ENCODE results near the gene CTSW.

Gene CTSW

GRCh38 chr11:65898656-65899355, 19.2 kb downstream of the CTSW start:
- DNase-seq (ENCODE audit: low read depth in 3 of 3, low spot score in 1 of 3), result no peak

- peak in 2 of 3 donors; percentile 37 to 68 for DNase-seq (ENCODE audit: low read depth in 3 of 3, low spot score in 1 of 3)
Observed at GRCh38 chr11:65899356-65900124, 19.9 kb downstream of the CTSW start.

GRCh38 chr11:65900125-65900898, 20.7 kb downstream of the CTSW start, which contains the start of gene FOSL1:
FOSL1 (minus strand) TSS chr11:65900388; CDS start chr11:65900339, 49 bp downstream.
- peak; percentile 80 to 84 (median 82) for DNase-seq (ENCODE audit: low read depth in 3 of 3, low spot score in 1 of 3)

DNA sequence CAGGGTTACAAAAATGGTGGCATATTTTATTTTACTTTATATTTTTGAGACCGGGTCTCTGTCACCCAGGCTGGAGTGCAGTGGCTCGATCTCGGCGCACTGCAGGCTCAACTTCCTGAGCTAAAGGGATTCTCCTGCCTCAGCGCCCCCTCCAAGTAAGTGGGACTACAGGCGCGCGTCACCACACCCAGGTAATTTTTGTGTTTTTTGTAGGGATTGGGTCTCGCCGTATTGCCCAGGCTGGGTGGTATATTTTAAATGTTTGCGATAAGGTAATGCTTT, 21.2 kb downstream of the CTSW start:
- no peak for DNase-seq (ENCODE audit: low read depth in 3 of 3, low spot score in 1 of 3)

DNA sequence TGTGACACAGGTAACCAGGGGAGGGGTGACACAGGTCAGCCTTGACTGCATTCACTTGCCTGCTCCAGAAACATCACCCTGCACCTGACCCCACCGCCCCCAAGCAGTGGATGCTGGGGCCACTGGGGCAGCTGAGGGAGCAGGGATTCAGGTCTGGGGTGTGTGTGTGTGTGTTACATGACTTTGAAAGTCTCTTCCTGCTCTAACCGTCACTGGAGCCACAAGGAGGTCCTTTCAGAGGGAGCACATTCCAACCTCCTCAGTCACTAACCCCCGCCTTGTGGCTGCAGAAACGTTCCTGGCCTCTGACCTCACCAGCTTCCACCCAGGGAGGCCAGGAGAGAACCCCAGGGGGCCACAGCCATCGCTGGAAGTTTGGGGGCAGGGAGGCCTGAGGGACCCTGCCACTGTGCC, 23.4 kb downstream of the CTSW start:
- DNase-seq (ENCODE audit: low read depth in 3 of 3, low spot score in 1 of 3), result no peak

- DNase-seq (ENCODE audit: low read depth in 3 of 3, low spot score in 1 of 3), result no peak
Observed at GRCh38 chr11:65903715-65904114, 24.1 kb downstream of the CTSW start.

- DNase-seq (ENCODE audit: low read depth in 3 of 3, low spot score in 1 of 3), result no peak
Observed at GRCh38 chr11:65906602-65907001, 27.0 kb downstream of the CTSW start.

GRCh38 chr11:65907878-65908277, 28.2 kb downstream of the CTSW start:
- no peak for DNase-seq (ENCODE audit: low read depth in 3 of 3, low spot score in 1 of 3)

- no peak for DNase-seq (ENCODE audit: low read depth in 3 of 3, low spot score in 1 of 3)
Observed at GRCh38 chr11:65911682-65912568, 32.3 kb downstream of the CTSW start.

DNA sequence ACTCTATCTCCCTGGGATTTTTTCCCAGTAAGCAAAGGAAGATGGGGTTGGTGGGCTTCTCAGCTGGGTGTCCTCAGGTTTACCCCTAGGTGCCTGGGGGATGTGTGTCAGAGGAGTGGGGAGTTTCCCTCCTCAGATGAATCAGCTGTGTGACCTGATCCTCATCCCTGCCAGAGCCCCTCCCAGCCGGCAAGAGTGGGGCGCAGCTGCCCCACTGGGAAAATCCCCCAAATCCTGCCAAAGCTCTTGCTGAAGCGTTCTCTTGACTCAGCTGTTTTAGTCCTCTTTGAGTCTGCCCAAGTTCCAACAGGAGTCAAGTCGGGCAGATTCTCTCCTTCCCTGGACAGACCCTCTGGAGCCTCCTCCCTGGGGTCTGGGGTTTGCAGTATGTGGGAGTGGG, 33.2 kb downstream of the CTSW start:
- DNase-seq (ENCODE audit: low read depth in 3 of 3, low spot score in 1 of 3), result no peak

DNA sequence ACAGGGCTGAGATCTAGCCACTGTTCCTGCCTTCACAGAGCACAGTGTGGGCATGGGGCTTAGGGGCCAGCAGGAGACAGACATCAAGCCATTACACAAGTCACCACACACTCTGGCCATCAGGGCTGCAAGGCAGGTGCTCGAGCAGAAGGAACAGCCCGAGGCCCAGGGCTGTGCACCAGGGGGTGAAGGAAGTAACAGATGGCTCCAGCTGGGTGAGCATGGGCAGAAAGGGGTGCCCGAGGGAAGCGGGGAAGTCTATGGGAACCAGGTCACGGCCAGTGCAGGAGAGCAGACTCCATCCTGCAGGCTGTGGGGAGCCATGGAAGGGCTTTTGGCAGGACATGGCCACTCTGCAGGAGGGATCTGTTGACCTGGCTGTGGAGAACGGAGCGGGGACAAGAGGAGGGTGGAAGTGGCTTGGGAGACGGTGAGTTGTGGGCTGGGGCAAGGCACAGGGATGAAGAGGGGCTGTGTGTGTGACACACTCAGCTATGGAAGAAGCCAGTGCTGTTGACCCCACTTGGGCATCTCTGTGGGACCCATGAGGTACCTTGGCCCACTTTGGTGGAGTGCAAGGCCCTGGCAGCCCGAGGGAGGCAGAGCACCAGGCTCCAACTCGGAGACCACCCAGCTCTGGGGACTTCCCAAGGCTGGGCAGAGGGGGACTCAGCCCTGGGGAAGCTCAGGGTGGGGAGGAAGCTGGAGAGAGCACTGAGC, 35.6 kb downstream of the CTSW start:
- DNase-seq (ENCODE audit: low read depth in 3 of 3, low spot score in 1 of 3), result no peak

- DNase-seq (ENCODE audit: low read depth in 3 of 3, low spot score in 1 of 3), result no peak
Observed at GRCh38 chr11:65915821-65916251, 36.2 kb downstream of the CTSW start.

DNA sequence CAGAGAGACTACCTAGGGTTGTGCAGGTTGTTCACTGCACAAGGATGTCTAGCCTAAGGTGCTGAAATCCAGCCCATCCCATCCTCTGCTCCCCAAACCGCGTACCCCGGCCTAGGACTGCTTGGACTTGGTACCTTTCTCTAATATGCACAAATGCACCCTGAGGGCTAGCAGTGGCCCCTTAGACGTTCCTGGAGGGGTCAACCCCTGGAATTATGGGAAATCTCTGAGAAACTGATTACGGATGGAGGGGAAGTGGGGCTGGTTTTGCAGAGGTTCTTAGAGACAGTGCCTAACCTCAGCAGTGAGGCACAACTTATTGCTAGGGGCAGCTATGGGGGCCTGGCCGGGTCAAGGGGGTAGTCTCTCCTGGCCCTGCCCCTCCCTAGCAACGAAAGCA, 36.8 kb downstream of the CTSW start:
- DNase-seq (ENCODE audit: low read depth in 3 of 3, low spot score in 1 of 3), result no peak

DNA sequence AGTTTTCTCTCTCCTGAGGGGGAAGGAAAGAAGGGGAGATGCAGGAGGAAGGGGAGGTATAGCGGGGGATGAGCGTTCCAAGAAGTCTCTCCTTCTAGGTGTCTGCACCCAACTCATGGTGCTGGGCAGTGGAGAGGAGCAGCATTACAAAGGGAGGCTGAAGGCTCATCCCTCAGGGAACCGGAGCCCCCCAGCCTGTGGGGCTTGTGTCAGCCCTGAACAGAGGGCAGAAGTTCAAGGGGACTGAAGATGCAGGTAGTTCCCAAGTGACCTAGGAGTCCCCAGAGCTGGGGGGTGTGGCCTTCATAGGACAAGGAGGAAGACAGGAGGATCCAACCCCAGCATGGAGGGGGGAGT, 37.4 kb downstream of the CTSW start:
- DNase-seq (ENCODE audit: low read depth in 3 of 3, low spot score in 1 of 3), result no peak

DNA sequence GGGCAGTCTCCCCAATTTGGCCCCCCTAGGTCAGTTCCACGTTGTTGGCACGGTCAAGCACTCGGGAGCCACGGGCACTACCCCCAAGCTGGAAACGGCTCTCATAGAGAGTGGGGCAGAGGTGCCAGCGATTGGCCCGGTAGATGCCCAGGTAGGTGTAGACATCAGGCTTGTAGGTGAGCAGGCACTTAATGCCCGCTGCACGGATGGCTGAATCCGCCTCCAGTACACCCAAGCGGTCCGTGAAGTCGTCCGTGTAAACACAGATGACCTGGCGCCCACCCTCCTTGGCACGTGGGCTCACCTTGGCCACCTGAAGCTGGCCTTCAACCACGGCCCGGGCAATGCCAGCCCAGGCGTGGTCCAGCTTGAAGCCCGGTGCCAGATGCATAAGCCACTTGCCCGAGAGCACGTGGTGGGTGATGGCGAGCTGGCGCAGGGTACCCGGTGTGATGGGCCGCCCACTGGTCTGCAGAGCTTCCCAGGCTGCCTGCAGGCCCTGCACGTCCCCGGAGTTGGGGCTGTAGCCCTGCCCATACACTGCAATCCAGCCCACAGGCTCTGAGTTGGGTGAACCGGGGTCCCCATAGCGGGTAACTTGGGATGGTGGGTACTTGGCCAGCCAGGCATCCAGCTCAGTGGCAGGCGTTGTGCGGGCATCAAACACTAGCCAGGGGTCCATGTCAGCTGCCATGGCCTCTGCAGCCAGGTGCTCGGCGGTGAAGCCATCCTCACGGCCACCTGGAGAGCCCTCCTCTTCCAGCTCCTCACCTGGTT, 38.0 kb downstream of the CTSW start:
- no peak for DNase-seq (ENCODE audit: low read depth in 3 of 3, low spot score in 1 of 3)

- no peak for DNase-seq (ENCODE audit: low read depth in 3 of 3, low spot score in 1 of 3)
Observed at GRCh38 chr11:65918211-65919140, 38.8 kb downstream of the CTSW start, which contains the start of gene C11orf68. C11orf68 (minus strand) TSS chr11:65919062; CDS start chr11:65919031, 31 bp downstream.

DNA sequence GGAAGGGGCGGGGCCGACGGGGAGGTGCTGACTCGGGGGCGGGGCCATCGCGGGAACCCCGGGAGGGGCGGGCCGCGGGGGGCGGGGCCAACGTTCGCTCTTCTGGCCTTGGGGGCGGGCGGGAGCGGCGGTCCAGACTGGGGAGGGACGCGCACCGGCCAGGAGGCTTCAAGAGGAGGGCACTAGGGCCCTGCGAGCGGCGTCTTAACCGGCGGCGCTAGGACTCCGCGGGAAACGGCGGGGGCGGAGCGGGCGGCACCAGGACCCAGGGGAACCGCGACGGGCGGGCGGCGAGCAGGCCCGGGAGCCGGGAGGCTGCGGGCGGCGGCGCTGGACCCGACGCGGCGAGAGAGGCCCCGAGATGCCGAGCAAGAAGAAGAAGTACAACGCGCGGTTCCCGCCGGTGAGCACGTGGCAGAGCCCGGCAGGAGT, 39.5 kb downstream of the CTSW start, which contains the start of gene DRAP1:
DRAP1 (plus strand) TSS at position 286 of the 432 bp plus-strand sequence; CDS start at position 362, 76 bp downstream.
- DNase-seq (ENCODE audit: low read depth in 3 of 3, low spot score in 1 of 3), result peak; percentile 99 to 100 (median 99)
